Sigmoid colon (tissue), 7 donors: ENCODE measurements around the gene PPOX. TPM values are rescaled to one million over a fixed set of nuclear protein-coding genes. Genes with fewer than 3 reads are reported as not detected.

Experiments used
- DNase-seq: peaks from one replicate; pipeline ENCODE4 v3.0.0-alpha.2; 2019
- H3K27ac ChIP-seq, 4 donors: fragments of 200-600 bp; sonication (generic); one replicate each; pipeline ENCODE4 v1.5.1; 2016 to 2019; ENCODE audit warnings: mild to moderate bottlenecking in 1 of 4
- H3K27me3 ChIP-seq, 3 donors: fragments of 200-600 bp; sonication (generic); one replicate each; pipeline ENCODE4 v1.5.1; 2019; ENCODE audit warnings: mild to moderate bottlenecking in 1 of 3
- H3K36me3 ChIP-seq, 4 donors: fragments of 200-600 bp; sonication (generic); one replicate each; pipeline ENCODE4 v1.5.1; 2016 to 2019
- H3K4me1 ChIP-seq, 4 donors: fragments of 200-600 bp; sonication (generic); one replicate each; pipeline ENCODE4 v1.5.1; 2017 to 2019
- H3K4me3 ChIP-seq, 4 donors: fragments of 200-600 bp; sonication (generic); one replicate each; pipeline ENCODE4 v1.5.1; 2017 to 2019; ENCODE audit warnings: mild to moderate bottlenecking in 2 of 4, moderate library complexity in 1 of 4
- H3K9me3 ChIP-seq, 4 donors: fragments of 200-600 bp in 3 of 4; sonication (generic) in 3 of 4; one replicate each; pipeline versions ENCODE4 v1.5.1 to v1.6.1; 2013 to 2019
- EP300 ChIP-seq, 4 donors: sonication (generic); formaldehyde crosslinking; IDR thresholded peaks; one replicate each; pipeline ENCODE4 v1.6.1; 2017; ENCODE audit warnings: antibody characterized with exemption in 4 of 4
- POLR2A ChIP-seq, 2 donors: fragments of 450-650 bp; IDR thresholded peaks; one replicate each; pipeline ENCODE4 v1.6.1; 2016; ENCODE audit warnings: antibody characterized with exemption in 2 of 2, mild to moderate bottlenecking in 2 of 2, moderate library complexity in 2 of 2
- POLR2AphosphoS5 ChIP-seq, 4 donors: sonication (generic); formaldehyde crosslinking; IDR thresholded peaks; one replicate each; pipeline ENCODE4 v1.6.1; 2017; ENCODE audit warnings: antibody characterized with exemption in 4 of 4
- WGBS, 2 donors: extraction: QIAGEN DNeasy Blood & Tissue Kit; methylation state at CpG; one replicate each; pipeline ENCODE4 v1.1.7; 2013; 5-methylcytosine and 5-hydroxymethylcytosine counted together
- intact Hi-C: fragments of 100-400 bp; cut with DNase I; formaldehyde crosslinking; loops from one replicate; pipeline ENCODE4 v1.15.1; 2023
- polyA plus RNA-seq, 3 donors: library from polyadenylated mRNA; stranded (reverse); fragments of 200-250 nt; gene quantifications; one replicate each; pipeline ENCODE4 v1.2.3, GENCODE V29; 2013
- small RNA-seq, 3 donors: library from RNA; depleted of rRNA; stranded (forward); fragments of <200 nt; gene quantifications; one replicate each; pipeline ENCODE3, GENCODE V24; 2016
- total RNA-seq, 4 donors: library from RNA; depleted of rRNA; stranded (reverse); fragments of >200 nt; gene quantifications; one replicate each; pipeline ENCODE4 v1.1.0, GENCODE V29; 2016
- TF ChIP-seq, protein P1 (sequence below), 4 experiments: fragments of 450-650 bp in 3 of 4; fragments of 200-600 bp in 1 of 4; IDR thresholded peaks; one replicate each; pipeline ENCODE4 v1.5.1; 2016 to 2019; ENCODE audit warnings: antibody characterized with exemption in 4 of 4, mild to moderate bottlenecking in 3 of 4, moderate library complexity in 2 of 4
- donor health status: healthy with polysubstance abuse.
- donor health status: Bipolar disorder and iron deficiency.
- donor health status: healthy.

Gene PPOX
- total and polyA plus RNA-seq, 7 donors = 7.4 to 30.9 (median 17.7) TPM

DNA sequence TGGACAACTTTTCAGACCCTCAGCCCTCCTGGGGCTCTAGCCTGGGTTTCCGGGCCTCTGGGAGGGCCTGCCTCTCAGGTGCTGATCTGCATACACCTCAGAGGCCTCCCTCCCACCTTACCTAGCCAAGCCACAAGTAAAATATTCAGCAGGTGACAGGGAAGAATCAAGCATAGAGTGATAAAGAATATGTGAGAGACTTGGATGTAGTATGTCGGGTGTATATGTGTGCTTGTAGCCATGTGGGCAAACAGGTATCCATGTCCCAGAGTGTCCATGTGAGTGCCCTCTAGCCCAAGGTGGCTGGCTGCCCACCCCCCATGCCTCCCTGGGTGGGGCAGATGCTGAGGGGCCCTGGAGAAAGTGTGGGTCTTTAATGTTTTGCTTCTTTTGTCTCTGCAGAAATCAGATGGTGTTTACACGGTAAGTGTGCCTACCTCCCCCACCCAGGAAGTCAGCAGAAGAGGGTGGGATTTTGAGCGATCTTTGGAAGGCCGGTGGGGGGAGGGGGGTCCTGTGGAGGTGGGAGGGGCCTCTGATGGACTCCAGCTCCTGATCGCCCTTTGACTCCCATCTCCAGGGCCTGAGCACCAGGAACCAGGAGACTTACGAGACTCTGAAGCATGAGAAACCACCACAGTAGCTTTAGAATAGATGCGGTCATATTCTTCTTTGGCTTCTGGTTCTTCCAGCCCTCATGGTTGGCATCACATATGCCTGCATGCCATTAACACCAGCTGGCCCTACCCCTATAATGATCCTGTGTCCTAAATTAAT lies 52.3 kb downstream of the PPOX start:
- intact Hi-C loops = no loop called here
- no peak overlapping the region for H3K4me3 ChIP-seq
- peaks cover 7 to 18% (median 13%) of the 10 kb centered on the region in 4 donors for H3K36me3 ChIP-seq
- H3K4me1 ChIP-seq = no peaks in the 10 kb centered on the region
- no peaks in the 10 kb centered on the region for H3K9me3 ChIP-seq
- peak; percentile 39 for DNase-seq
- H3K27ac ChIP-seq = peak overlapping the region in 1 of 4 donors; percentile 49
- TF ChIP-seq EP300 (IDR thresholded peaks at IDR 0.05) (no peak), POLR2A (IDR thresholded peaks at IDR 0.05) (no peak), POLR2AphosphoS5 (IDR thresholded peaks at IDR 0.05) (no peak)
- TF ChIP-seq, protein P1, sequence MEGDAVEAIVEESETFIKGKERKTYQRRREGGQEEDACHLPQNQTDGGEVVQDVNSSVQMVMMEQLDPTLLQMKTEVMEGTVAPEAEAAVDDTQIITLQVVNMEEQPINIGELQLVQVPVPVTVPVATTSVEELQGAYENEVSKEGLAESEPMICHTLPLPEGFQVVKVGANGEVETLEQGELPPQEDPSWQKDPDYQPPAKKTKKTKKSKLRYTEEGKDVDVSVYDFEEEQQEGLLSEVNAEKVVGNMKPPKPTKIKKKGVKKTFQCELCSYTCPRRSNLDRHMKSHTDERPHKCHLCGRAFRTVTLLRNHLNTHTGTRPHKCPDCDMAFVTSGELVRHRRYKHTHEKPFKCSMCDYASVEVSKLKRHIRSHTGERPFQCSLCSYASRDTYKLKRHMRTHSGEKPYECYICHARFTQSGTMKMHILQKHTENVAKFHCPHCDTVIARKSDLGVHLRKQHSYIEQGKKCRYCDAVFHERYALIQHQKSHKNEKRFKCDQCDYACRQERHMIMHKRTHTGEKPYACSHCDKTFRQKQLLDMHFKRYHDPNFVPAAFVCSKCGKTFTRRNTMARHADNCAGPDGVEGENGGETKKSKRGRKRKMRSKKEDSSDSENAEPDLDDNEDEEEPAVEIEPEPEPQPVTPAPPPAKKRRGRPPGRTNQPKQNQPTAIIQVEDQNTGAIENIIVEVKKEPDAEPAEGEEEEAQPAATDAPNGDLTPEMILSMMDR (IDR thresholded peaks at IDR 0.05) = no peak
- no peaks in the 10 kb centered on the region for H3K27me3 ChIP-seq
- WGBS, 2 donors = 68 to 71% methylated on average over 8 of the region's 8 CpGs

- Histone ChIP-seq H3K27ac (no peak overlapping the region), H3K27me3 (no peaks in the 10 kb centered on the region), H3K36me3 (peaks cover 0 to 10% (median 5%) of the 10 kb centered on the region in 4 donors), H3K4me3 (no peak overlapping the region), H3K4me1 (no peaks in the 10 kb centered on the region), H3K9me3 (no peaks in the 10 kb centered on the region)
- intact Hi-C loops = no loop called here
- 87 to 90% methylated on average over 5 of the region's 5 CpGs for WGBS, 2 donors
- TF ChIP-seq POLR2AphosphoS5 (IDR thresholded peaks at IDR 0.05) (no peak), POLR2A (IDR thresholded peaks at IDR 0.05) (no peak), EP300 (IDR thresholded peaks at IDR 0.05) (no peak)
- TF ChIP-seq, protein P1 (IDR thresholded peaks at IDR 0.05) = no peak
- DNase-seq = no peak
Observed at GRCh38 chr1:161219078-161219892, 53.1 kb downstream of the PPOX start.

- Histone ChIP-seq H3K4me1 (peaks cover 0 to 1% (median under 1%) of the 10 kb centered on the region in 4 donors), H3K36me3 (peaks cover 0 to 3% (median under 1%) of the 10 kb centered on the region in 4 donors), H3K9me3 (no peaks in the 10 kb centered on the region), H3K4me3 (no peak overlapping the region), H3K27me3 (no peaks in the 10 kb centered on the region), H3K27ac (no peak overlapping the region)
- TF ChIP-seq, protein P1 (IDR thresholded peaks at IDR 0.05) = no peak
- no peak for TF ChIP-seq EP300 (IDR thresholded peaks at IDR 0.05)
- no peak for TF ChIP-seq POLR2A (IDR thresholded peaks at IDR 0.05)
- TF ChIP-seq POLR2AphosphoS5 (IDR thresholded peaks at IDR 0.05) = no peak
- WGBS, 2 donors = 86 to 89% methylated on average over 5 of the region's 5 CpGs
- intact Hi-C loops = no loop called here
- DNase-seq = peak; percentile 21
Observed at GRCh38 chr1:161220002-161220401, 53.8 kb downstream of the PPOX start.

Small RNAs within 50 kb of the gene (small RNA-seq; reads per million reads assigned to genes)
- 0 reads per million in 3 donors for gene RF01225

Other genes starting within 250 kb of the PPOX start
- gene ITLN2, start 211.6 kb upstream of the PPOX start, total RNA-seq = not detected
- gene ITLN2, start 211.6 kb upstream of the PPOX start, polyA plus RNA-seq = under 1 TPM in 1 of 3 donors, not detected in 2; 0.12 TPM
- gene F11R, start 145.3 kb upstream of the PPOX start, total RNA-seq = 10 to 100 TPM in 1 of 4 donors, 1 to 10 TPM in 3; 2.7 to 30.5 (median 5.9) TPM
- gene F11R, start 145.3 kb upstream of the PPOX start, polyA plus RNA-seq = 10 to 100 TPM; 15.6 to 96.7 (median 34.0) TPM
- gene TSTD1, start 127.5 kb upstream of the PPOX start, total RNA-seq = 10 to 100 TPM; 10.5 to 46.4 (median 27.8) TPM
- 100 to 1,000 TPM; 115 to 609 (median 268) TPM for gene TSTD1, start 127.5 kb upstream of the PPOX start, polyA plus RNA-seq
- 10 to 100 TPM; 54.8 to 76.2 (median 62.5) TPM for gene USF1, start 120.4 kb upstream of the PPOX start, total RNA-seq
- 10 to 100 TPM; 25.8 to 84.6 (median 42.5) TPM for gene USF1, start 120.4 kb upstream of the PPOX start, polyA plus RNA-seq
- gene ARHGAP30, start 96.5 kb upstream of the PPOX start, total RNA-seq = 1 to 10 TPM; 4.4 to 7.7 (median 6.6) TPM
- gene ARHGAP30, start 96.5 kb upstream of the PPOX start, polyA plus RNA-seq = 10 to 100 TPM in 1 of 3 donors, 1 to 10 TPM in 2; 4.8 to 37.8 (median 4.9) TPM
- not detected for gene NECTIN4, start 76.9 kb upstream of the PPOX start, total RNA-seq
- gene NECTIN4, start 76.9 kb upstream of the PPOX start, polyA plus RNA-seq = 1 to 10 TPM in 2 of 3 donors, not detected in 1; 1.2 to 2.8 TPM
- gene KLHDC9, start 68.1 kb upstream of the PPOX start, total RNA-seq = 10 to 100 TPM in 2 of 4 donors, 1 to 10 TPM in 2; 5.8 to 14.1 (median 10.8) TPM
- gene KLHDC9, start 68.1 kb upstream of the PPOX start, polyA plus RNA-seq = 10 to 100 TPM in 1 of 3 donors, 1 to 10 TPM in 2; 4.7 to 11.1 (median 9.6) TPM
- gene PFDN2, start 48.4 kb upstream of the PPOX start, total RNA-seq = 10 to 100 TPM; 40.7 to 63.4 (median 45.9) TPM
- 100 to 1,000 TPM in 2 of 3 donors, 10 to 100 TPM in 1; 82.3 to 115 (median 104) TPM for gene PFDN2, start 48.4 kb upstream of the PPOX start, polyA plus RNA-seq
- gene NIT1, start 48.3 kb upstream of the PPOX start, total RNA-seq = 10 to 100 TPM; 24.4 to 39.6 (median 33.1) TPM
- 10 to 100 TPM; 46.8 to 66.6 (median 66.5) TPM for gene NIT1, start 48.3 kb upstream of the PPOX start, polyA plus RNA-seq
- 10 to 100 TPM; 27.7 to 34.2 (median 30.2) TPM for gene DEDD, start 33.8 kb upstream of the PPOX start, total RNA-seq
- 10 to 100 TPM; 24.0 to 30.6 (median 30.5) TPM for gene DEDD, start 33.8 kb upstream of the PPOX start, polyA plus RNA-seq
- gene UFC1, start 12.4 kb upstream of the PPOX start, total RNA-seq = 10 to 100 TPM; 49.0 to 77.8 (median 70.3) TPM
- gene UFC1, start 12.4 kb upstream of the PPOX start, polyA plus RNA-seq = 100 to 1,000 TPM; 129 to 249 (median 232) TPM
- 10 to 100 TPM; 11.4 to 24.1 (median 13.1) TPM for gene USP21, start 6.9 kb upstream of the PPOX start, total RNA-seq
- 10 to 100 TPM; 16.2 to 22.2 (median 17.3) TPM for gene USP21, start 6.9 kb upstream of the PPOX start, polyA plus RNA-seq
- gene B4GALT3, start 11.1 kb downstream of the PPOX start, total RNA-seq = 10 to 100 TPM; 10.7 to 19.3 (median 14.8) TPM
- gene B4GALT3, start 11.1 kb downstream of the PPOX start, polyA plus RNA-seq = 10 to 100 TPM; 13.4 to 33.4 (median 16.8) TPM
- gene ADAMTS4, start 32.6 kb downstream of the PPOX start, total RNA-seq = 10 to 100 TPM in 2 of 4 donors, 1 to 10 TPM in 2; 6.4 to 78.2 (median 10.8) TPM
- gene ADAMTS4, start 32.6 kb downstream of the PPOX start, polyA plus RNA-seq = 1 to 10 TPM in 1 of 3 donors, under 1 TPM in 2; 0.23 to 4.5 (median 0.60) TPM
- gene NDUFS2, start 35.9 kb downstream of the PPOX start, total RNA-seq = 100 to 1,000 TPM in 1 of 4 donors, 10 to 100 TPM in 3; 79.6 to 113 (median 92.6) TPM
- gene NDUFS2, start 35.9 kb downstream of the PPOX start, polyA plus RNA-seq = 100 to 1,000 TPM; 113 to 194 (median 123) TPM
- gene FCER1G, start 48.9 kb downstream of the PPOX start, total RNA-seq = 10 to 100 TPM; 14.4 to 86.4 (median 56.9) TPM
- gene FCER1G, start 48.9 kb downstream of the PPOX start, polyA plus RNA-seq = 100 to 1,000 TPM in 1 of 3 donors, 10 to 100 TPM in 2; 77.7 to 243 (median 80.5) TPM
- not detected for gene APOA2, start 57.2 kb downstream of the PPOX start, total RNA-seq
- gene APOA2, start 57.2 kb downstream of the PPOX start, polyA plus RNA-seq = under 1 TPM in 1 of 3 donors, not detected in 2; 0.26 TPM
- gene TOMM40L, start 59.6 kb downstream of the PPOX start, total RNA-seq = 10 to 100 TPM; 12.6 to 20.2 (median 14.8) TPM
- 10 to 100 TPM; 15.0 to 23.1 (median 18.5) TPM for gene TOMM40L, start 59.6 kb downstream of the PPOX start, polyA plus RNA-seq
- not detected for gene NR1I3, start 71.8 kb downstream of the PPOX start, total RNA-seq
- under 1 TPM in 1 of 3 donors, not detected in 2; 0.13 TPM for gene NR1I3, start 71.8 kb downstream of the PPOX start, polyA plus RNA-seq
- gene PCP4L1, start 92.3 kb downstream of the PPOX start, total RNA-seq = 10 to 100 TPM in 1 of 4 donors, 1 to 10 TPM in 2, under 1 TPM in 1; 0.71 to 15.2 (median 3.7) TPM
- 1 to 10 TPM in 1 of 3 donors, not detected in 2; 2.3 TPM for gene PCP4L1, start 92.3 kb downstream of the PPOX start, polyA plus RNA-seq
- 1 to 10 TPM; 3.1 to 10.0 (median 6.0) TPM for gene MPZ, start 143.5 kb downstream of the PPOX start, total RNA-seq
- gene MPZ, start 143.5 kb downstream of the PPOX start, polyA plus RNA-seq = 1 to 10 TPM; 1.2 to 4.1 (median 3.0) TPM
- 10 to 100 TPM; 21.2 to 83.5 (median 38.1) TPM for gene SDHC, start 148.0 kb downstream of the PPOX start, total RNA-seq
- gene SDHC, start 148.0 kb downstream of the PPOX start, polyA plus RNA-seq = 100 to 1,000 TPM; 221 to 371 (median 234) TPM
- not detected for gene CFAP126, start 201.4 kb downstream of the PPOX start, total RNA-seq
- not detected for gene CFAP126, start 201.4 kb downstream of the PPOX start, polyA plus RNA-seq